Endothelial cell of umbilical vein (primary cell): ENCODE data around the gene GPR107.

ENCODE experiments used
- EZH2 ChIP-seq: IDR thresholded peaks from 2 replicates; pipeline ENCODE4 v1.6.1; 2012; ENCODE audit warnings: borderline replicate concordance, low read depth, mild to moderate bottlenecking, moderate library complexity, low read length, inconsistent platforms; ENCODE audit not compliant: severe bottlenecking
- JUN ChIP-seq: IDR thresholded peaks from 2 replicates; pipeline ENCODE4 v1.6.1; 2011; ENCODE audit warnings: borderline replicate concordance, low read depth; ENCODE audit not compliant: insufficient read length, insufficient read depth
- POLR2A ChIP-seq: IDR thresholded peaks from 2 replicates; pipeline ENCODE4 v1.6.1; 2012; ENCODE audit warnings: low read depth, mild to moderate bottlenecking, control low read depth, low read length
- POLR2AphosphoS5 ChIP-seq: IDR thresholded peaks from 2 replicates; pipeline ENCODE4 v1.6.1; 2012; ENCODE audit warnings: low read depth, mild to moderate bottlenecking, control low read depth, low read length, moderate library complexity; ENCODE audit not compliant: insufficient read depth
- TF ChIP-seq, protein P1 (sequence below), 2 donors: IDR thresholded peaks; 1 replicate in 1 of 2; 2 replicates in 1 of 2; pipeline ENCODE4 v1.5.1; 2011; ENCODE audit warnings: low read length in 2 of 2, mild to moderate bottlenecking in 2 of 2, moderate library complexity in 2 of 2, control low read depth in 1 of 2, inconsistent platforms in 1 of 2, low read depth in 1 of 2; ENCODE audit not compliant: insufficient read depth in 1 of 2; ENCODE audit errors: extremely low read depth in 1 of 2

DNA sequence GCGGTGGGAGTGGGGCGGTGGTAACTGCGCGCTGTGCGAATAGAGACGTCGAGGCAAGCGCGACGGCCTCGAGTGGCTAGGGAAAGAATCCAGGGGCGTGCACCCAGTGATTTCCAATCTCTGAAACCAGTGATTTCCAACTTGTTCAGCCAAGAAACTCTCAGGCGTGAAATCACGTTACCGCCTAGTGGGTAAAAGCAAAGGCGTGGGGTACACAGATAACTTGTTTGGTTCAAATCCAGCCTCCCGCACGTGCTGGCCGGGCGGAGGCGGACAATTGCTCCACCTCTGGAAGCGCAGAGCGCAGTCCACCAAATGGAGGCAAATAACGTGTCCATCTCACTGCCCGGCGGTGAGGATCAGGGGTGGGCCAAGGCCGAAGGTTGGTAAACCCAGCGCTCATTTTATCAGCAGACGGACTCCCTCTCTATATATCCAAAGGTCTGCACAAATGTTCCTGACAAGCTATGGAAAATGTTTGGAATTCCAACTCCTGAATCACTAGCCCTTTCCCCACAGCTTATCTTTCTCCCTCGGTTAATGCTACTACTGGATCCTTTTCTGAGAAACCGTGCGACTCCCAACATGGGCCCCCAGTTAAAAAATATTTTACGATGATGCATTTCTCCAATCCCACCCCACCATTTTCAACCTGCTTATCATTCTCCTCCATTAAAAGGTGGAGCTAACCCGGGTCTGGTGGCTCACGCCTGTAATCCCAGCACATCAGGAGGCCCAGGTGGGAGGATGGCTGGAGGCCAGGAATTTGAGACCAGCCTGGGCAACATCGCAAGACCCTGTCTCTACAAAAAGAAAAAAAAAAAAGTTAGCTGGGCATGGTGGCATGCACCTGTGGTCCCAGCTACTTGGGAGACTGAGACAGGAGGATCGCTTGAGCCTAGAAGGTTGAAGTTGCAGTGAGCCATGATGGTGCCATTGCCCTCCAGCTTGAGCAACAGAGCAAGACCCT, 9.8 kb upstream of the GPR107 start:
- TF ChIP-seq, protein P1, sequence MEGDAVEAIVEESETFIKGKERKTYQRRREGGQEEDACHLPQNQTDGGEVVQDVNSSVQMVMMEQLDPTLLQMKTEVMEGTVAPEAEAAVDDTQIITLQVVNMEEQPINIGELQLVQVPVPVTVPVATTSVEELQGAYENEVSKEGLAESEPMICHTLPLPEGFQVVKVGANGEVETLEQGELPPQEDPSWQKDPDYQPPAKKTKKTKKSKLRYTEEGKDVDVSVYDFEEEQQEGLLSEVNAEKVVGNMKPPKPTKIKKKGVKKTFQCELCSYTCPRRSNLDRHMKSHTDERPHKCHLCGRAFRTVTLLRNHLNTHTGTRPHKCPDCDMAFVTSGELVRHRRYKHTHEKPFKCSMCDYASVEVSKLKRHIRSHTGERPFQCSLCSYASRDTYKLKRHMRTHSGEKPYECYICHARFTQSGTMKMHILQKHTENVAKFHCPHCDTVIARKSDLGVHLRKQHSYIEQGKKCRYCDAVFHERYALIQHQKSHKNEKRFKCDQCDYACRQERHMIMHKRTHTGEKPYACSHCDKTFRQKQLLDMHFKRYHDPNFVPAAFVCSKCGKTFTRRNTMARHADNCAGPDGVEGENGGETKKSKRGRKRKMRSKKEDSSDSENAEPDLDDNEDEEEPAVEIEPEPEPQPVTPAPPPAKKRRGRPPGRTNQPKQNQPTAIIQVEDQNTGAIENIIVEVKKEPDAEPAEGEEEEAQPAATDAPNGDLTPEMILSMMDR (IDR thresholded peaks at IDR 0.05; ENCODE audit: extremely low read depth in 1 of 2, insufficient read depth in 1 of 2, low read depth in 1 of 2, low read length in 2 of 2): no peak
- TF ChIP-seq POLR2AphosphoS5: no peak
- TF ChIP-seq POLR2A: no peak
- TF ChIP-seq EZH2: no peak
- TF ChIP-seq JUN: no peak
